ENCODE data around the gene DCAF5.
"Not testable (repeated sequence)": the region's sequence is repeated elsewhere in the genome, so short reads cannot be mapped to it uniquely, and the experiment has no call there.

Gene DCAF5

DNA sequence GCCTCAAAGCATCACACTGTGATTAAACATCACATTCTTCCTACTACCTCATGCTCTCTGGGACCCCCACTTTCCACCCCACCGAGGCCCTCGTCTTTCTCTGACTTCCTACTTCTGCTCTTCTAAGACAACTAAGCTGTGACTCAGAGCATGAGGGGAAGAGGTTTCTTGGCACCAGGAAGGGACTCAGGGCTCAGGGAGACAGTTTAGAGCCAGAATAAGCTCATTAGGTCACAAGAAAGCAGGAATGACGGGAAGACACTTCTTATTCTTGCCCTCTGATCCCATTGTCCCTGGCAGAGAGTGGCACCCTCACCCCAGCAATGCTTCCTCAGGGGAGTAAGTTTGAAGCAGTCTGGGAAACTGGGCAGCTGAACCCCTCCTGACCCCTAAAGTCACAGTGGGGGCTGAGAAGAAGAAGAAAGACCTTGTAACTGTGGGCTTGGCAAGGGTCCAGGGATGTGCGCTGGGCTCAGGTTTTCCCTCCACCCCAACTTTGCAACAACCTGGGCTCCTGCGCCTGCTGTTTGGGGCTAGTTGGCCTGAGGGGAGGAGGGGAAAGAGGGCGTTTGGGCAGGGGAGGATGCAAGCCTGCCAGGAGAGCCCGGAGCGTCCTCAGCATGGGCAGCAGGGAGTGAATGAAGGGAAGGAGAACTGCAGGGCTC lies 109.2 kb downstream of the DCAF5 start:
- DNase-seq (ENCODE audit: low read depth in 2 of 2) = no peak

DNA sequence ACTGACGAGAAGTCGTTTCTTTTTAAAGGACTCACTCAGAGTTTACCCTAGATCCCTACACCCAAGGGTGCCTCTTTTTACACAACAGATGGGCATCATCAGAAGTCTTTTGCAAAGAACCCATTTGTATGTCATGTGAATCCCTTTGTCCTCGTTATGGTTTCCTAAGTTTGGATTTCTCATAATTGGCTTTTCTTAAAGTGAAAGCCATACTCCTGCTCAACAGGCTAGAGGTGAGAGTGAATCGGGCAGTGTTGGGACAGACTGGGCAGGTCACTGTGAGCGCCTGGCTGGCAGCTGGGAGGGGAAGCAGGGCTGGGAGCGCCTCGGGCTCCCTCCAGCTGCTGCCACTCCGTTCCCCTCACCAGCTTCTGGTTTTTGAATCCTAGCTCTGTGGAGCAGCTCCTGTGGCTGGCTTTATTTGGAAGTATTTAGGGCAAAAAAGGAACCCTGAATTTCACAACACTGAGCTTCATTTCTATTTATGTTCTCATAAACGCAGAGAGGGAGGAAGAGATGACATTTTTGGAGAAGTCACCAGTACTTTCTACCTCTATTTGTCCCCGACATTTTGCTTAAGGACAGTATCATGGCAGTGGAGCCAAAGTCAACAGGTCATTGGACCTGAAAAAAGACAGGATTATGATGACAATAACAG lies 110.0 kb downstream of the DCAF5 start:
- no peak for DNase-seq (ENCODE audit: low read depth in 2 of 2)

DNA sequence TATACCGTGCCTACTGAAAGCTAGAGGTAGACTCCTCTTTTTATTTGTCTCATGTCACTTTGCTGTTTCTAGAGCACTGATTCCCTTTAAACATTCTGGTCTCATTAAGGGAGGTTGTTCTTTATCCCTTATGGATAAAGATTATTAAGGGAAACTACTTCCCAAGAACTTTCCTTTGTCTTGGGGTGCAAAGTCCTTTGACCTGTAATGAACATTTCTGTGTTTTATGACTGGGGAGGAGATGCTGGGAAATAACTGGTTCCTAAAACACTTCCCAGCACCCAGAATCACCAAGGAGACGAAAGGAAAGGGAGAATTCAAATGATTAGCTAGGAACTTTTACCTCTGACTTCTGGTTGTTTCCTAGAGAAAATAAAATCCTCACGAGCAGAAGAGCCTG lies 110.6 kb downstream of the DCAF5 start:
- DNase-seq (ENCODE audit: low read depth in 2 of 2) = no peak

- DNase-seq (ENCODE audit: low read depth in 2 of 2) = no peak
Observed at GRCh38 chr14:69041783-69042182, 111.1 kb downstream of the DCAF5 start.

GRCh38 chr14:69040353-69040752 lies 112.6 kb downstream of the DCAF5 start:
- no peak for DNase-seq (ENCODE audit: low read depth in 2 of 2)

DNA sequence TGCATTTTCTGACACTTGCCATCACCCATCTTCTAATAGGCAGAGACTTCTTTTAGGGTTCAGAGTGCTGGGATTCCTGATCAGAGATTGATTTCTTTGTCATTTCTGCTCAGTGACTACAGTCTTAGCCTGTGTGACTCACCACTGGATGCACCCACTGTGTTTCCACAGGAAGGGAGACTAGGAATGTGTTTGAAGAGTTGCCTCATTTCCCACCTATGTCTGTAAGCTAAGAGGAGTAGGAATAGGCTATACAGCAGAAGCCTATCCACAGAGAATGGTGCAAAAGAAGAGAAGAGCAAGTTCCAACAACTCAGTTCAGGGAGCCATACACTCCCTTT lies 113.7 kb downstream of the DCAF5 start:
- DNase-seq (ENCODE audit: low read depth in 2 of 2) = no peak

DNA sequence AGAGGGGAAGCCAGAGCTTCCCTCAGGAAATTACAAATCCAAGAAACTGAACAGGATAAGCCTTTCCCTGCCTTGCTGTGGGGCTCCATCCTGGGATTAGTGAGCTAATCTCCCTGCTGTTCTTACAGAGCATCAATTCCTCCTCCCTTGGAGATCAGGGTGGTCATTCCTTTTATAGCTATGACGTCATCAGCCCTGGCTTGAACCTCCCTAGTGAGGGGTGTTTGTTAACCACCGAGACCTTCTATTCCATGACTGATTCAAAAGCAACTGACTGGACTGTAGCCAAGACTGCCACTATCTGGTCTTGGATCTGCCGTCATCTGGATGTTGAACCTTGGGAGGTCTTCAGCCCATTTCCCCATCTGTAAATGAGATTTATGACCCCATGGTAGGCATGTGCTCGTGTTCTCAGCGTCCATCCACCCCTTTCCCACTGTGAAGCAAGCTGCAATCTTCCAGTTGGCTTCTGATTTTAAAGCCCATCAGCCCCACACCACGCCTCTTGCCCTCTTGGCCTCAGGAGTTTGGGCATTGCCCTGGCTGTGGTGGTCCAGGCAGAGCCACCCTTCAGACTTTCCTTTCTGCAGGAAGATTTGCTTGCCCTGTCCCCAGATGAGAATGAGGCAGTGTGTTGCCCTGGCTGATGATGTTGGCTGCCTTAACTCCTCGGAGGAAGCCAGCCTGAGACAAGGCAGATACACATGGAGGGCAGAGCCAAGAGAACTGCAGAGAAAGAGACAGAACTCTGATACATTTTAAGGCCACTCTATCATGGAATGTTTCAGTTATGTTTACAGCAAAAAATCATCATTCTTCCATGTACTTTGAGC lies 114.2 kb downstream of the DCAF5 start:
- DNase-seq (ENCODE audit: low read depth in 2 of 2) = no peak

GRCh38 chr14:69037790-69038454 lies 115.0 kb downstream of the DCAF5 start:
- no peak for DNase-seq (ENCODE audit: low read depth in 2 of 2)

GRCh38 chr14:69036757-69037506 lies 116.0 kb downstream of the DCAF5 start:
- no peak for DNase-seq (ENCODE audit: low read depth in 2 of 2)

- DNase-seq (ENCODE audit: low read depth in 2 of 2) = no peak
Observed at GRCh38 chr14:69034612-69035262, 118.2 kb downstream of the DCAF5 start.

DNA sequence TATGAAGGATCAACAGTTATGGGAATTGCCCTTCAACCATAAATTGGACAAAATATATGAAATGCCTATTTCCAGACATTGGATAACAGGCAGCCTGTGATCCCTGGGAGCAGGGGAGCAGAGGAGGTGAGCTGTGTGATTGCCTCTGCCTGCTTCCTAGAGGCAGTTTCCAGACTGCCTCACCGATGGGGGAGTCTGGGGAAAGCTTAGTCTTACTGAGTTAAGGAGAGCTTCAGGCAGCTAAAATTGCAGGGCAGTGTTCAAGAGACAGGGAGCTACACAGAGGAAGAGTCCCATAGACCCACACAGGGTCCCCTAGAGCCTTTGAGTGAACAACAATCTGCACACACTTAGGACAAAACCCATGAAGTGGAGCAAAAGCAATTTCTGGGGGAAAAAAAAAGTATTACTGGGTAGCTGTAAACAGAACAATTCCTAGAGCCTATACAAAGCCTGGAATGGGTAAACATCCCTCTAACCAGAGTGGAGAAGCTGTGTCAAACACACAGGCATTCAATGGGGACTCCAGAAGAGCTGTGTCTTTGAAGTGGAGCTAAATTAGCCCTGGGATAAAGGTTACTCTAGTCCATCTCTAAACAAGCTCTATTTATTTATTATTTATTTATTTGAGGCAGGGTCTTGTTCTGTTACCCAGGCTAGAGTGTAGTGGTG lies 125.5 kb downstream of the DCAF5 start:
- DNase-seq (ENCODE audit: low read depth in 2 of 2) = no peak

DNA sequence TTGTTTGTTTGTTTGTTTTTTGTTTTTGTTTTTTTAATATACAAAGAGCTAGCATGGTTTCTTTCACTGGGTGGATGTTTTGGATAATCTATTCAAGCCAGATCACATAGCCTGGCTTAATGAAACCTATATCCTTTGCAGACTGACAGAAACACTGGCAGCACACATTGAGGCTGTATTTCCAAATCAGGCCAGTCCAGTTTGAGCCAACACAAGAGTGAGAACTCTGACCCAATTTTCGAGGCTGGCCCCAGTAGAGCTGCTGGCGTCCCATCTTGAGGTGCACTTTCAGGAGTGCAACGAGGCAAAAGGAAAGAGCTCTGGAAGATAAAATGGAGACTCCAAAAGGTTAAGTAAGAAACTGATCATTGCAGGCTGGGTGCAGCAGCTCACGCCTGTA lies 129.9 kb downstream of the DCAF5 start:
- no peak for DNase-seq (ENCODE audit: low read depth in 2 of 2)

- DNase-seq (ENCODE audit: low read depth in 2 of 2) = not testable (repeated sequence)
Observed at GRCh38 chr14:69022093-69022492, 130.8 kb downstream of the DCAF5 start.

DNA sequence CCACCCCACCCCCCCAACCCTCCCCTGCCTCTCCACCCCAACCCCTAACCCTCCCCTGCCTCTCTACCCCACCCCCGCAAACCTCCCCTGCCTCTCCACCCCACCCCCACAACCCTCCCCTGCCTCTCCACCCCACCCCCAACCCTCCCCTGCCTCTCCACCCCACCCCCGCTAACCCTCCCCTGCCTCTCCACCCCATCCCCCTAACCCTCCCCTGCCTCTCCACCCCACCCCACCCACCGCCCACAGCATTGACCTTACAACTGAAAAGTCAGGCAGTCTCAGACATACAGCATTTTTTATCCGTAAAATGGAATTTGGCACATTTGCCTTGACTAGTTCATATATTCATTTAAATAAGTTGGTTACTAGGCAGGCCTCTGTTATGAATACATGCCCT lies 135.2 kb downstream of the DCAF5 start:
- DNase-seq (ENCODE audit: low read depth in 2 of 2) = no peak

DNA sequence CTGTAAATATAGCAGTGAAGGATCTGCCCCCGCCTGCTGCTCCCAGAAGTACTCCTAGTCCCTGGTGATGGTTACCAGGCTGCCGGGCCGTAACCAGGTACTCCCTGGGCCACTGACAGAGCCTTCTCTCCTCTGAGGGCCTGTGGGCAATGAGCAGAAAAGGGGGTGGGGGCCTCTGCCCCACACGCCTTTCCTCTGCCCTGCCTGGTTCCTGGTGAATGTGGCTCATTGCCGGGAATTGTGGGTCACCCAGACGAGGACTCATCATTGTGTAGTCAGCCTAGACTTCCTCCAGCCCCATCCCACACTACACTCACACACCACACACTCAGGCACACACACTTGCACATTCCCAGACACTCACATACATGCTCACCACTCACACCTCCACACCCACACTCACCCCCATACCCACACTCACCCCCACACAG lies 138.1 kb downstream of the DCAF5 start:
- no peak for DNase-seq (ENCODE audit: low read depth in 2 of 2)

DNA sequence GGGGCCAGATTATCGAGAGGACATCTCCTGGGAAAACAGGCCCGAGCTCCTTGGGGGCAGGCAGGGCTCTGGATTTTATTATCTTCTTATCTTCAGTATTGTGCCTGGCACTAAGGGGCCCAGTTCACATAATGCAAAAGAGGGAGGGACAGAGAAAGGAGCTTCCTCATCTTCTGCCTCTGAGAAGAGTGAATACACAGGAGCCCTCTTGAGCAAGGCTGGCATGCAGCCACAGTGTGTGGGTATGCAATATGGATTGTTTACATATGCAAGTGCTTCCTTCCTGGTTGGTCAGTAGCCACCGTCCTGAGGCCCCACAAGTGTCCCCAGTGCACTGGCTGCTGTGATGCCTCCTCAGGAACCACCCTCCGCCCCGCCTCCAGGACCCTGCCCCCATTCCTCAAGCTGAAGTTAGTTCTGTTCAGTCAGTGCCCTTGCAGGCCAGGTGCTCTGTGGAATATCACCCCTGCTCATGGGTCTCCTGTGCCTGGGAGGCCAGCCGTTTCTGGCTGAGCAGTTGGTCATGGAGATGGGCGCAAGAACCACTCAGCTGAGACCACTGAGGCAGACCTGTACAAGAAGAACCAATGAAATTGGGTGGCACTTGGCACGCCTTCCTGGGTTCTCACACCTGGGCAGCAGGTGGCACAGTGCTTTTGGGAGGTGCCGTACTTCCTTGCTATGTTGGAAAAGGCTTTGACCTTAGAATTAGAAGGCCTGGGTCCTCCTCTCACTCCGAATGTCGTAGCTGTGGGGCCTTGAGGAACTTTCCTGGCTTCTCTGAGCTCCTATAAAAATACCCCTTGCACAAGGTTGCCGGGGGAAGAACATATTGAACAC lies 138.8 kb downstream of the DCAF5 start:
- no peak for DNase-seq (ENCODE audit: low read depth in 2 of 2)

GRCh38 chr14:69012256-69012953 lies 140.5 kb downstream of the DCAF5 start:
- no peak for DNase-seq (ENCODE audit: low read depth in 2 of 2)

GRCh38 chr14:69010648-69011047 lies 142.3 kb downstream of the DCAF5 start:
- no peak for DNase-seq (ENCODE audit: low read depth in 2 of 2)

DNA sequence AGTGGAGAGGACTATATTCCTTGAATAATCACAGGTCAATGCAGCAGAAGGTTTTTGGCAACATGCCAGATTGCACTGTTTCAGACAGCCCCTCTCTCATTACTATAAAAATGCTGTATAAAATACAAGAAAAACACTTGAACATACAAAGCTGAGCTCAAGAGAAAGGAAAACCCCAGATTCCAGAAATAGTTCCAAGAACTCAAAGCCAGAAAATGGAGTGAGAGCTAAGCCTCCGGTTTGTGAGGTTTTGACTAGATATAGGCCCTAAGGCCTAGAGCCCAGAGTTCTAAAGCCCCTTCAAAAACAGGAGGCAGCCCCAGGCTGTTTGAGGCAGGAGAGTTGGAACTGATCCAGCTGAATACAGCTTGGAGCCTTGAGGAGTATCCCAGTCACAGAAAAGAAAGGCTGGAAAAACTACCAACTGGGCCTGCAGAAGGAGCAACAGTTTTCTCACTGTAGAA lies 144.5 kb downstream of the DCAF5 start:
- no peak for DNase-seq (ENCODE audit: low read depth in 2 of 2)

All from stimulated activated CD8-positive, alpha-beta memory T cell treated with anti-CD3 and anti-CD28 coated beads, Interleukin-7, amount 100 ng/mL, for 1 hour (primary cell).